Upper lobe of left lung (tissue), 4 donors: Measurements from ENCODE around the gene HAGHL.

ENCODE experiments used
- EP300 ChIP-seq, 4 donors: sonication (generic); formaldehyde crosslinking; IDR thresholded peaks; one replicate each; pipeline ENCODE4 v1.5.1; 2017; ENCODE audit warnings: antibody characterized with exemption in 4 of 4, control low read depth in 2 of 4
- POLR2A ChIP-seq, 4 donors: fragments of 450-650 bp; IDR thresholded peaks; one replicate each; pipeline ENCODE4 v1.5.1; 2016 to 2017; ENCODE audit warnings: antibody characterized with exemption in 4 of 4, mild to moderate bottlenecking in 2 of 4
- POLR2AphosphoS5 ChIP-seq, 2 donors: sonication (generic); formaldehyde crosslinking; IDR thresholded peaks; one replicate each; pipeline ENCODE4 v1.5.1; 2017; ENCODE audit warnings: antibody characterized with exemption in 2 of 2
- TF ChIP-seq, protein P1 (sequence below), 6 experiments: fragments of 450-650 bp in 4 of 6; fragments of 200-600 bp in 2 of 6; sonication (generic) in 2 of 6; IDR thresholded peaks; one replicate each; pipeline ENCODE4 v1.5.1; 2016 to 2019; ENCODE audit warnings: antibody characterized with exemption in 6 of 6

DNA sequence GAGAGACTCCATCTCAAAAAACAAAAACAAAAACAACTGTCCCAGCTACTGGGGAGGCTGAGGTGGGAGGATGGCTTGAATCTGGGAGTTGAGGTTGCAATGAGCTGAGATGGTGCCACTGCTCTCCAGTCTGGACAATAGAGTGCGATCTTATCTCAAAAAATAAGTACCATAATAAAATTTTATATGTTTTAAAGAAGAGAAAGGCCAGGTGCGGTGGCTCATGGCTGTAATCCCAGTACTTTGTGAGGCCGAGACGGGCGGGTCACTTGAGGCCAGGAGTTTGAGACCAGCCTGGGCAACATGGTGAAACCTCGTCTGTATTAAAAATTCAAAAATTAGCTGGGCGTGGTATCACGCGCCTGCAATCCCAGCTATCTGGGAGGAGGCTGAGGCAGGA lies 49.9 kb downstream of the HAGHL start:
- no peak for TF ChIP-seq POLR2AphosphoS5 (IDR thresholded peaks at IDR 0.05)
- TF ChIP-seq, protein P1, sequence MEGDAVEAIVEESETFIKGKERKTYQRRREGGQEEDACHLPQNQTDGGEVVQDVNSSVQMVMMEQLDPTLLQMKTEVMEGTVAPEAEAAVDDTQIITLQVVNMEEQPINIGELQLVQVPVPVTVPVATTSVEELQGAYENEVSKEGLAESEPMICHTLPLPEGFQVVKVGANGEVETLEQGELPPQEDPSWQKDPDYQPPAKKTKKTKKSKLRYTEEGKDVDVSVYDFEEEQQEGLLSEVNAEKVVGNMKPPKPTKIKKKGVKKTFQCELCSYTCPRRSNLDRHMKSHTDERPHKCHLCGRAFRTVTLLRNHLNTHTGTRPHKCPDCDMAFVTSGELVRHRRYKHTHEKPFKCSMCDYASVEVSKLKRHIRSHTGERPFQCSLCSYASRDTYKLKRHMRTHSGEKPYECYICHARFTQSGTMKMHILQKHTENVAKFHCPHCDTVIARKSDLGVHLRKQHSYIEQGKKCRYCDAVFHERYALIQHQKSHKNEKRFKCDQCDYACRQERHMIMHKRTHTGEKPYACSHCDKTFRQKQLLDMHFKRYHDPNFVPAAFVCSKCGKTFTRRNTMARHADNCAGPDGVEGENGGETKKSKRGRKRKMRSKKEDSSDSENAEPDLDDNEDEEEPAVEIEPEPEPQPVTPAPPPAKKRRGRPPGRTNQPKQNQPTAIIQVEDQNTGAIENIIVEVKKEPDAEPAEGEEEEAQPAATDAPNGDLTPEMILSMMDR (IDR thresholded peaks at IDR 0.05): no peak
- TF ChIP-seq POLR2A (IDR thresholded peaks at IDR 0.05): no peak
- no peak for TF ChIP-seq EP300 (IDR thresholded peaks at IDR 0.05)
